CD4-positive, alpha-beta T cell (primary cell): ENCODE data around the gene FUT1. TPM values are rescaled to one million over a fixed set of nuclear protein-coding genes. Genes with fewer than 3 reads are reported as not detected.
A peak's percentile ranks its signal among the peaks of the same experiment; 100 is the strongest.

ENCODE experiments used
- ATAC-seq: fragments of 200-7000 bp; cut with Tn5 transposase; one replicate; pipeline ENCODE4 v1.10.0; 2022; ENCODE audit warnings: mild to moderate bottlenecking; ENCODE audit not compliant: poor library complexity
- CTCF ChIA-PET: fragments of 350-600 bp; sonication (Branson Sonifier 250); formaldehyde crosslinking; loops from one replicate; lab custom pipeline; 2021; ENCODE audit warnings: antibody characterized with exemption, inconsistent platforms; lab: Charles Lee
- POLR2A ChIA-PET: fragments of 350-600 bp; sonication (Branson Sonifier 250); formaldehyde crosslinking; loops from one replicate; lab custom pipeline; 2021; ENCODE audit warnings: antibody characterized with exemption, inconsistent platforms; lab: Charles Lee
- DNase-seq, 14 experiments: peaks; one replicate each; pipeline ENCODE4 v3.0.0-alpha.2; 2013 to 2020; ENCODE audit warnings: mixed read lengths in 2 of 14
- H3K27ac ChIP-seq, 2 donors: one replicate each; pipeline versions ENCODE4 v1.5.1 to v1.7.0; 2013; ENCODE audit warnings: low read length in 2 of 2, low read depth in 1 of 2, mild to moderate bottlenecking in 1 of 2
- H3K27me3 ChIP-seq, 2 experiments: 1 replicate in 1 of 2; 2 replicates in 1 of 2; pipeline versions ENCODE4 v1.6.1 to v1.7.0; 2013; ENCODE audit warnings: low read length in 2 of 2, control low read depth in 1 of 2, mild to moderate bottlenecking in 1 of 2, moderate library complexity in 1 of 2; ENCODE audit not compliant: insufficient read depth in 2 of 2, control insufficient read depth in 1 of 2
- H3K36me3 ChIP-seq: one replicate; pipeline ENCODE4 v1.6.1; 2013; ENCODE audit warnings: low read length, control low read depth; ENCODE audit not compliant: insufficient read depth
- H3K4me1 ChIP-seq: one replicate; pipeline ENCODE4 v1.6.1; 2013; ENCODE audit warnings: low read length, control low read depth; ENCODE audit not compliant: insufficient read depth
- H3K4me3 ChIP-seq: one replicate; pipeline ENCODE4 v1.5.1; 2013; ENCODE audit warnings: mild to moderate bottlenecking, low read length, moderate library complexity
- H3K9me3 ChIP-seq, 2 experiments: 1 replicate in 1 of 2; 2 replicates in 1 of 2; pipeline versions ENCODE4 v1.6.1 to v1.7.0; 2013; ENCODE audit warnings: low read length in 2 of 2, mild to moderate bottlenecking in 2 of 2, control low read depth in 1 of 2, moderate library complexity in 1 of 2; ENCODE audit not compliant: control insufficient read depth in 1 of 2, insufficient read depth in 1 of 2
- H3K27ac Mint-ChIP-seq: one replicate; pipeline ENCODE4 v1.8.0; 2020; ENCODE audit warnings: mixed read lengths
- H3K27me3 Mint-ChIP-seq: one replicate; pipeline ENCODE4 v1.8.0; 2021; ENCODE audit warnings: mixed read lengths
- H3K36me3 Mint-ChIP-seq: one replicate; pipeline ENCODE4 v1.8.0; 2021; ENCODE audit warnings: low read depth, mixed read lengths
- H3K4me1 Mint-ChIP-seq: one replicate; pipeline ENCODE4 v1.8.0; 2021; ENCODE audit warnings: low read depth, mixed read lengths
- H3K4me3 Mint-ChIP-seq: one replicate; pipeline ENCODE4 v1.8.0; 2020; ENCODE audit warnings: mild to moderate bottlenecking, mixed read lengths
- H3K9me3 Mint-ChIP-seq: one replicate; pipeline ENCODE4 v1.8.0; 2020; ENCODE audit warnings: mixed read lengths
- CTCF ChIP-seq: fragments of 200-600 bp; IDR thresholded peaks from one replicate; pipeline ENCODE4 v1.8.0; 2022; ENCODE audit warnings: antibody characterized with exemption, mild to moderate bottlenecking
- intact Hi-C, 2 experiments: fragments of 100-400 bp; cut with DNase I in 1 of 2; cut with micrococcal nuclease in 1 of 2; formaldehyde crosslinking; loops; one replicate each; pipeline versions ENCODE4 v1.15.1 to v1.9.0; 2023 to 2025; cut with DNase I, micrococcal nuclease
- total RNA-seq, 174 experiments: library from RNA in 2 of 174; stranded (reverse) in 2 of 174; gene quantifications; one replicate each; pipeline ENCODE4 v1.2.3 and lab custom pipeline; 2021 to 2026

Gene FUT1
- total RNA-seq, 2 experiments from 2014 or later = not detected

DNA sequence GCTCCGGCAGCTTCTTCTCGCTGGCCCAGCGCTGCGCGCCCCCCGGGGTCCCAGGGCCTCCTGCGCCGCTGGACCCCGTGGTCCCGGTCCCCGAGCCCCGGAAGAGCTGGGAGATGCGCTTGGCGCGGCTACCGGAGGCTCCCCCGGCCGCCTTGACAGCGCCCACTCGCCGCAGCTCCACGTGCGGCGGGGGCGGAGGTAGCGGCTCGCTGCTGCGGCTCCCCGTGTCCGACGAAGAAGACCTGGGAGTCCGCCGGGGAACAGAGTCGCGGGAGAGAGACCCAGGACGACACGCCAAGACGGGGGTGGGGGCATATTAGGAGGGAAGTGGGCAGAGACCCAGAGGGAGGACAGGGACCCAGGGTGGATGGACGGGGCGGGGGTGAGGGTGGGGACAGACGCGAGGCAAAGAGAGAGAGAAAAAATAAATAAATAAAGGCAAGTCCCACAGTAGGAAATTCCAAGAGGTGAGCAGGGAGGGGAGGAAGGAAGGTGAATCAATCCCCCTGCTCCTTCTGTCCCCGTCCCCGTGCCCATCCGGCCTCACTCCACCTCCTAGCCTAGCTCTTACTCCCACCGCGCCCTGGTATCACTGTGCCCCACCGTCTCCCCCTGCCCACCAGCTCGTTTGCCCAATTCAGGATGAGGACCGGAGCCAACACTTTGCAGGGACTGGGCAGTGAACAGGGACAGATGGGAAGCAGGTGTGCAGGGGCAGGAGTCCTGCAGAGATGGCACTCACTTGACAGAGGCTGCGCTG, 12.9 kb downstream of the FUT1 start:
- intact Hi-C loops = loop anchor here in 1 of 2 experiments (2.0 kb wide), 1 partner anchor 19 kb away; no protein-coding TSS in a partner anchor
- Mint-ChIP-seq H3K4me3 (peak overlapping the region; percentile 15), H3K4me1 (peaks cover 20% of the 10 kb centered on the region), H3K27ac (no peak overlapping the region), H3K27me3 (no peaks in the 10 kb centered on the region), H3K36me3 (no peaks in the 10 kb centered on the region), H3K9me3 (no peaks in the 10 kb centered on the region)
- H3K36me3 ChIP-seq = no peaks in the 10 kb centered on the region
- no peak overlapping the region for H3K27ac ChIP-seq
- H3K4me3 ChIP-seq = peak overlapping the region; percentile 20
- ChIA-PET POLR2A (interaction anchor here (0.7 to 2.2 kb wide), 14 partner anchors 8 to 377 kb away, joined by 3 to 25 read pairs (median 3); partner anchors contain the start of genes CA11, DBP, FUT1 and FUT2), CTCF (interaction anchor here (0.7 to 2.1 kb wide), 12 partner anchors 8 to 358 kb away, joined by 3 to 19 read pairs (median 3); partner anchors contain the start of genes CA11, FTL, GYS1 and IZUMO1)
- peaks cover 32% of the 10 kb centered on the region for H3K4me1 ChIP-seq
- peaks cover 0 to 12% of the 10 kb centered on the region in 2 experiments for H3K27me3 ChIP-seq
- H3K9me3 ChIP-seq = peaks cover 0 to 10% of the 10 kb centered on the region in 2 experiments
- no peak for TF ChIP-seq CTCF
- DNase-seq (peak in 2 of 14 experiments; percentile 35), ATAC-seq (no peak)

GRCh38 chr19:48738557-48739403, 13.7 kb downstream of the FUT1 start:
- DNase-seq = peak; percentile 88 to 97 (median 93)
- Mint-ChIP-seq H3K36me3 (no peaks in the 10 kb centered on the region), H3K27me3 (no peaks in the 10 kb centered on the region), H3K4me1 (peaks cover 20% of the 10 kb centered on the region), H3K9me3 (no peaks in the 10 kb centered on the region), H3K27ac (no peak overlapping the region), H3K4me3 (peak overlapping the region; percentile 65)
- no peak for TF ChIP-seq CTCF
- CTCF ChIA-PET = interaction anchor here (0.7 to 2.1 kb wide), 13 partner anchors 8 to 359 kb away, joined by 3 to 19 read pairs (median 3); partner anchors contain the start of genes CA11, FTL, GYS1 and IZUMO1
- H3K27me3 ChIP-seq = peaks cover 0 to 12% of the 10 kb centered on the region in 2 experiments
- peaks cover 0 to 10% of the 10 kb centered on the region in 2 experiments for H3K9me3 ChIP-seq
- H3K4me3 ChIP-seq = no peak overlapping the region
- peak; percentile 92 for ATAC-seq
- POLR2A ChIA-PET = interaction anchor here (0.7 to 2.2 kb wide), 15 partner anchors 9 to 378 kb away, joined by 3 to 25 read pairs (median 3); partner anchors contain the start of genes CA11, DBP, FUT1 and FUT2
- no peaks in the 10 kb centered on the region for H3K36me3 ChIP-seq
- H3K27ac ChIP-seq = no peak overlapping the region
- intact Hi-C loops = loop anchor here (1.0 to 2.0 kb wide), 4 partner anchors 18 to 92 kb away; partner anchors contain the start of gene CA11 (in 1 of the 2)
- H3K4me1 ChIP-seq = peaks cover 32% of the 10 kb centered on the region
